Measurements from ENCODE around the gene CDKL5. TPM values are rescaled to one million over a fixed set of nuclear protein-coding genes. Genes with fewer than 3 reads are reported as not detected.

The CDKL5 gene
- total RNA-seq, 1 experiment from 2014 or later: 4.2 TPM

DNA sequence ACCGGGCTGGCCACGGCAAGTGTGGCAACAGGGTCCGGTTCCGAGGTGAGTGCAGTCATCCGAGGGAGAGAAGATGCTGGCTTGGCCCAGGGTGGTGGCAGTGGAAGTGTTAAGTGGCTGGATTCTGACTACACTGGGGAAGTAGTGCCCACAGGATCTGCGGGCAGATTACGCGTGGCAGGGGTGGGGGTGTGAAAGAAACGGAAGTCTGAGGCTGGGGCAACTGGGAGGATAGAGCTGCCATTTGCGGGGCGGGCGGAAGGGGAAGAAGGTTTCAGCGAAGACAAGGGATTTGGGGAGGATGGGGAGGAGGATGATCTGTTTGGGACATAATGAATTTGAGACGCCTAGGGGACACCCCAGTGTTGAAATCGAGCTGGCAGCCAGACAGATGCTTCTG is 241.2 kb downstream of the CDKL5 start:
- H2AFZ ChIP-seq: no peak overlapping the region
- no peaks in the 10 kb centered on the region for H3F3A ChIP-seq (ENCODE audit: insufficient read depth, low read depth)
- H3K36me3 ChIP-seq (ENCODE audit: low read depth): no peaks in the 10 kb centered on the region
- DNase-seq: no peak
- H3K27ac ChIP-seq: no peak overlapping the region
- CTCF ChIA-PET: no interaction called here
- POLR2A ChIA-PET (ENCODE audit: unreplicated experiment): no interaction called here
- H4K20me1 ChIP-seq (ENCODE audit: insufficient read depth): no peaks in the 10 kb centered on the region
- intact Hi-C loops (cut with micrococcal nuclease; ENCODE audit: unreplicated experiment): no loop called here
- H3K9me3 ChIP-seq (ENCODE audit: insufficient read depth, low read depth): no peaks in the 10 kb centered on the region
- H3K79me2 ChIP-seq (ENCODE audit: low read depth): no peaks in the 10 kb centered on the region
- H3K27me3 ChIP-seq (ENCODE audit: insufficient read depth, low read depth): no peaks in the 10 kb centered on the region
- H3K9me2 ChIP-seq (ENCODE audit: insufficient read depth): no peaks in the 10 kb centered on the region
- no peaks in the 10 kb centered on the region for H3K4me1 ChIP-seq (replicated peaks; ENCODE audit: insufficient read depth)
- BruUV-seq (replicated peaks): no TSS peak
- TF ChIP-seq, protein P1, sequence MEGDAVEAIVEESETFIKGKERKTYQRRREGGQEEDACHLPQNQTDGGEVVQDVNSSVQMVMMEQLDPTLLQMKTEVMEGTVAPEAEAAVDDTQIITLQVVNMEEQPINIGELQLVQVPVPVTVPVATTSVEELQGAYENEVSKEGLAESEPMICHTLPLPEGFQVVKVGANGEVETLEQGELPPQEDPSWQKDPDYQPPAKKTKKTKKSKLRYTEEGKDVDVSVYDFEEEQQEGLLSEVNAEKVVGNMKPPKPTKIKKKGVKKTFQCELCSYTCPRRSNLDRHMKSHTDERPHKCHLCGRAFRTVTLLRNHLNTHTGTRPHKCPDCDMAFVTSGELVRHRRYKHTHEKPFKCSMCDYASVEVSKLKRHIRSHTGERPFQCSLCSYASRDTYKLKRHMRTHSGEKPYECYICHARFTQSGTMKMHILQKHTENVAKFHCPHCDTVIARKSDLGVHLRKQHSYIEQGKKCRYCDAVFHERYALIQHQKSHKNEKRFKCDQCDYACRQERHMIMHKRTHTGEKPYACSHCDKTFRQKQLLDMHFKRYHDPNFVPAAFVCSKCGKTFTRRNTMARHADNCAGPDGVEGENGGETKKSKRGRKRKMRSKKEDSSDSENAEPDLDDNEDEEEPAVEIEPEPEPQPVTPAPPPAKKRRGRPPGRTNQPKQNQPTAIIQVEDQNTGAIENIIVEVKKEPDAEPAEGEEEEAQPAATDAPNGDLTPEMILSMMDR (conservative IDR thresholded peaks at IDR 0.05): no peak
- no peak for TF ChIP-seq EZH2 (IDR thresholded peaks at IDR 0.05; ENCODE audit: low read depth)
- H3K4me3 ChIP-seq: no peak overlapping the region
- H3K4me2 ChIP-seq: no peak overlapping the region

DNA sequence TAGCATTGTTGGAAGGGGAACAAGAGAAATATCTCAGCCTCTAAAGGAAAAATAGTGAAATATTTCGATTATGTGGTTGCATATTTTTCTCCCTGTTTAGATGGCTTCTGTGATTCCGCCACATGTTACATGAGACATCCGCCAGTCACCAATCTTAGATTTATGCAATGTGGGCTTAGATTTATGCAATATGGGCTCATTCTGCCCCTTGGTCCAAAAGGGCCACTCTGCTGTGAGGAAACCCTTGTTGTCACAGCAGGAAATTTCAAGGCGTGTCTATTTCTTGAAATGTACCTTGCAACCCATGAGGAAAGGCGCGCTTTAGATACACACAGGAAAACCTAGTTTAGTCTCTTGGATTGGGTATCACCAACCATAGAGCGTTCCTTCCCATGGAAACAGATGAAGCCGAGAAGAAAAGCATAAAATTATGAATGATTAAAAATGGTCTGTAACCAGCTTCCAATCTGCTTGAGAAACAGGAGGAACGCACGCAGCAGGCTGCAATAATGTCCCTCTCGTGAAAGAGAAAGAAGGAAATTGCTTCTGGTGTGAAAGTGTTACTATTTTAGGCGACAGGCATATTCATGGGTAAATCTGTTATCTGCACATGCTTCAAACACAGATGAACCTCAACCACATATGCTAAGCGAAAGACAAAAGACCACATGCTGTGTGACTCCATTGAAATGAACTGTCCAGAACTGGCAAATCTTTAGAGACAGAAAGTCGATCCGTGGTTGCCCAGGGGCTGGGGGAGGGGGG is 242.8 kb downstream of the CDKL5 start:
- DNase-seq: no peak
- Histone ChIP-seq H3F3A (ENCODE audit: insufficient read depth, low read depth) (no peaks in the 10 kb centered on the region), H3K9me3 (ENCODE audit: insufficient read depth, low read depth) (no peaks in the 10 kb centered on the region), H4K20me1 (ENCODE audit: insufficient read depth) (no peaks in the 10 kb centered on the region), H3K27ac (no peak overlapping the region), H3K27me3 (ENCODE audit: insufficient read depth, low read depth) (no peaks in the 10 kb centered on the region), H3K4me3 (no peak overlapping the region), H3K36me3 (ENCODE audit: low read depth) (no peaks in the 10 kb centered on the region), H3K9me2 (ENCODE audit: insufficient read depth) (no peaks in the 10 kb centered on the region), H3K4me1 (replicated peaks; ENCODE audit: insufficient read depth) (no peaks in the 10 kb centered on the region), H2AFZ (no peak overlapping the region), H3K79me2 (ENCODE audit: low read depth) (no peaks in the 10 kb centered on the region), H3K4me2 (no peak overlapping the region)
- no peak for TF ChIP-seq EZH2 (IDR thresholded peaks at IDR 0.05; ENCODE audit: low read depth)
- TF ChIP-seq, protein P1 (conservative IDR thresholded peaks at IDR 0.05): no peak
- POLR2A ChIA-PET (ENCODE audit: unreplicated experiment): no interaction called here
- intact Hi-C loops (cut with micrococcal nuclease; ENCODE audit: unreplicated experiment): no loop called here
- CTCF ChIA-PET: no interaction called here
- BruUV-seq (replicated peaks): no TSS peak

DNA sequence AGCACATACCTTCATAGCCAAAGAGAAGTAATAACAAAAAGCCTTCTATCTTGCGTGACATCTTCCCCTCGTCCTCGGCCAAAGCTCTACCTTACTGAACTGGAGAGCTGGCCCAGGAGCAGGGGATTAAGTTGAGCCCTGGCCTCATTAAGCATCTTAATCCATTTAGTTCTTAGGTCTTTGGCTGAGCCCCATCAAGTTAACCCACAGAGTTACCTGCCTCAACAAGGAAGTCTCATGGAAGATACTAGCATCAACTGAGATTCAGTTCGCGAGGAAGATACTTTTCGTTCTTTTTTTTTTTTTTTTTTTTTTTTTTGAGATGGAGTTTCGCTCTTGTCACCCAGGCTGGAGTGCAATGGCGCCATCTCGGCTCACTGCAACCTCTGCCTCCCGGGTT is 246.6 kb downstream of the CDKL5 start, which contains the start of gene RS1:
Gene RS1, minus strand, starts transcription at position 101 of the 400 bp plus-strand sequence. Its CDS starts 40 bp downstream, at position 61.
- ChIA-PET POLR2A (ENCODE audit: unreplicated experiment) (no interaction called here), CTCF (no interaction called here)
- Histone ChIP-seq H3K79me2 (ENCODE audit: low read depth) (no peaks in the 10 kb centered on the region), H3K9me3 (ENCODE audit: insufficient read depth, low read depth) (no peaks in the 10 kb centered on the region), H3K27ac (no peak within 1 kb of the TSS), H3K27me3 (ENCODE audit: insufficient read depth, low read depth) (no peaks in the 10 kb centered on the region), H2AFZ (no peak within 1 kb of the TSS), H3K9me2 (ENCODE audit: insufficient read depth) (no peaks in the 10 kb centered on the region), H4K20me1 (ENCODE audit: insufficient read depth) (no peaks in the 10 kb centered on the region), H3K4me3 (no peak within 1 kb of the TSS), H3K4me2 (no peak within 1 kb of the TSS), H3K4me1 (replicated peaks; ENCODE audit: insufficient read depth) (peaks cover 4% of the 10 kb centered on the region; the same call in 1 of the 2 replicates), H3K36me3 (ENCODE audit: low read depth) (no peaks in the 10 kb centered on the region), H3F3A (ENCODE audit: insufficient read depth, low read depth) (no peaks in the 10 kb centered on the region)
- intact Hi-C loops (cut with micrococcal nuclease; ENCODE audit: unreplicated experiment): no loop called here
- TF ChIP-seq EZH2 (IDR thresholded peaks at IDR 0.05; ENCODE audit: low read depth): no peak
- TF ChIP-seq, protein P1 (conservative IDR thresholded peaks at IDR 0.05): no peak
- DNase-seq: no peak
- no TSS peak for BruUV-seq (replicated peaks)

All from PC-9 (cell line).